KOPT-K1 (cell line): ENCODE data around the gene SPDYA.

Experiments
- H3K27ac ChIP-seq: fragments of 200-600 bp; sonication (generic); 2 replicates; pipeline ENCODE4 v1.5.1; 2016; ENCODE audit warnings: antibody characterized with exemption, mild to moderate bottlenecking, low read depth, low read length; ENCODE audit not compliant: poor library complexity, severe bottlenecking
- H3K36me3 ChIP-seq: fragments of 200-600 bp; sonication (generic); 2 replicates; pipeline ENCODE4 v1.5.1; 2017; ENCODE audit warnings: antibody characterized with exemption, mild to moderate bottlenecking, low read length, moderate library complexity; ENCODE audit not compliant: insufficient read depth
- H3K9me3 ChIP-seq: fragments of 200-600 bp; sonication (generic); 2 replicates; pipeline ENCODE4 v1.5.1; 2017; ENCODE audit warnings: antibody characterized with exemption, low read length, mild to moderate bottlenecking; ENCODE audit not compliant: insufficient read depth, poor library complexity, severe bottlenecking

The SPDYA gene

DNA sequence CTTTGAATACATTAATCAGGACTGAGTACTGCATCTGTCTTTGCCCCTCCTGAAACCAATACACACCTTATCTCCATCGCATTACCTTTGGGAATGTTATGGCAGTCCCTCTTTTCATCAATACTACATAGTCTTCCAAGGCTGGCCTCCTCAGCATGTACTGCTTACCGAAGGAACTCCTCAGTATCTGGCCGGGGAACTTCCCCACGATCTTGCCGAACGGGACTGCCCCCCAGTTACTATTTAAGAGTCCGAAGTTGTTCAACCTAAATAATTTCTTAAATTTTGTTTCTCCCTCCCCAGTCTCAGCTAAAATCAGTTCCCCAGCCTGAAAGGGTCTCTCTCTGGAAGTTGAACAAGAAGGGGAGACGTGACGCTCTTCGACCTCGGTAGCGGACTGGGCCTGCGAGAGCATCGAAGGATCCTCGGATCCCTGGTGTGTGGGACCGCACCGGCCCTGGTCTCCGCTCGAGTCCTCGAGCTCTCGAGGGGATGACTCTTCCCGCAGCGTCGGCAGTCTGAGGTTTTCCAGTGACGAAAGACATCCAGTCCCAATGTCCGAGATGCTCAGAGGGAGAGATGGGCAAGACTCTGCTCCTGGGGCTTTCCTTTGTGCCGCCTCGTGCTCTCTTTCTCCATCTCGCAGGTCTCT, 59.0 kb downstream of the SPDYA start:
- H3K36me3 ChIP-seq = peaks cover 31% of the 10 kb centered on the region
- H3K9me3 ChIP-seq = no peaks in the 10 kb centered on the region
- peak overlapping the region; percentile 82 for H3K27ac ChIP-seq

DNA sequence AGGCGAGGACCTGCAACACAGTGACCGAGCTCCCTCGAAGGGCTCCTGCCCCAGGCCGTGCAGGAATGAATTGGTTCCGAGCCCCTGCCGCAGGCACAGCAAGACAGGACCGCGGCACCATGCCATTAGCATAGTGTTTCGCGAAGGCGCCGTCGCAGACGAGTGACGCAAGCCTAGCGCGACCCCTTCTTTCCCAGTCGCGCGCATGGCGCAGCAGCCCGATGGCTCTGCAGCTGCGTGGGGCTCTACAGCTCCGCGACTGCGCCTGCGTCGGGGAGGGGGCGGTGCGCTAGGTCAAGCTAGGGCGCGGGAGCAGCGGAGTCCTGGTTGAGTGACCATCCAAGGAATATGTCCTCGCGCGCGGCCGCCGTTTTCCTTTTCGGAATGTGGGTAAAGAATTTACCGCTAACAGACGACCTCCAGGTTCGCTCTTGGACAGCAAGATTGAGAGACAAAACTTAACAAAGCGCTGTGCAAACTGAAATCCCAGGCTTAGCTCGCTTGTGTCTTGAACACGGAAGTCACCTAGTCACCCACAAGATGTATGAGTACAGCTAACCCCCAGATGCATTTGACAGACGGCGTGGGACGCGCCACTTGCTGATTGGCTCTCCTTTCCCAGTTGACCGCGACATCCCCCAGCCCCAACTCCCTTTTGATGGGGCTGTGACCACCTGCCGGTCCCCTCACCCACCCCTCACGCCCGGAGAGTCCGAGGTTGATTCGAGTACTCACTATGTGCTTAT, 59.7 kb downstream of the SPDYA start, which contains the start of gene TRMT61B:
TSS of gene TRMT61B (minus strand) at position 164 of the 746 bp plus-strand sequence. CDS start at position 132, 32 bp downstream.
- peak within 1 kb of the TSS; percentile 82 for H3K27ac ChIP-seq
- no peaks in the 10 kb centered on the region for H3K9me3 ChIP-seq
- H3K36me3 ChIP-seq = peaks cover 24% of the 10 kb centered on the region

DNA sequence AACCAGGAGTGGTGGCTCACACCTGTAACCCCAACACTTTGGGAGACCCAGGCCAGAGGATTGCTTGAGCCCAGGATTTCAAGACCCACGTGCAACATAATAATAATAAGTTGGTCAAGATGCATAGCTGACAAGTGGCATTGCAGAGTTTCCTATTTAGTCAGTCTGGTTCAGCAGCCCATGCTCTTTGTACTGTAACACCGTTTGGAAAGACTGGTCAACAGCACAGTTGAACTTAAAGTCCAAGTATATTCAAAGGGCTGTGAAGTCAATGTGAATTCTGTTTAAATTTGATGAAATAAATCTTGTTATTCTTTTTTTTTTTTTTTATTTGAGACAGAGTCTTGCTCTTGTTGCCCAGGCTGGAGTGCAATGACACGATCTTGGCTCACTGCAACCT, 61.0 kb downstream of the SPDYA start:
- Histone ChIP-seq H3K27ac (no peak overlapping the region), H3K9me3 (no peaks in the 10 kb centered on the region), H3K36me3 (peaks cover 18% of the 10 kb centered on the region)

DNA sequence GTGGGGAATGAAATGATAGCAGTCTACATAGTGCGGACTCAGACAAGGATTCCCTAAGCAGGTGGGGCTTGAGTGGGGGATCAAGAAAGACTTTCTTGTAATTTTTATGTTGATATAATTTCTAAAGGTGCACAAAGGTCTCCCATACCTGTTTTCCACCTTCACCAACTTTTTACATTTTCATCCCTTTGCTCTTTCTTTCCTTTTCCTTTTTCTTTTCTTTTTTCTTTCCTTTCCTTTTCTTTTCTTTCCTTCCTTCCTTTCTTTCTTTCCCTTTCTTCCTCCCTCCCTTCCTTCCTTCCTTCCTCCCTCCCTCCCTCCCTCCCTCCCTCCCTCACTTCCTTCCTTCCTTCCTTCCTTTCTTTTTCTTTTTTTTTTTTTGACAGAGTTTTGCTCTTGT, 69.6 kb downstream of the SPDYA start:
- Histone ChIP-seq H3K27ac (no peak overlapping the region), H3K9me3 (no peaks in the 10 kb centered on the region), H3K36me3 (no peaks in the 10 kb centered on the region)

DNA sequence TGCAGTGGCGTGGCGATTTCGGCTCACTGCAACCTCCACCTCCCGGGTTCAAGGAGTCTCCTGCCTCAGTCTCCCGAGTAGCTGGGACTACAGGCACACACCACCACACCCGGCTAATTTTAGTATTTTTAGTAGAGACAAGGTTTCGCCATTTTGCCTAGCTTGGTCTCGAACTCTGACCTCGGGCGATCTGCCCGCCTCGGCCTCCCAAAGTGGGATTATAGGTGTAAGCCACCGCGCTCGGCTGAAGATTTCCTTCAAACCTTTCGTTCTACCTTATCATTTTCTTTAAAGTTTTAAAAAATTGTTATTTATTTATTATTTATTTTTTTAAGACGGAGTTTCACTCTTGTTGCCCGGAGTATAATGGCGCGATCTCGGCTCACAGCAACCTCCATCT, 82.9 kb downstream of the SPDYA start:
- H3K36me3 ChIP-seq = peaks cover 15% of the 10 kb centered on the region; the same call in 1 of the 2 replicates
- H3K9me3 ChIP-seq = no peaks in the 10 kb centered on the region
- no peak overlapping the region for H3K27ac ChIP-seq

DNA sequence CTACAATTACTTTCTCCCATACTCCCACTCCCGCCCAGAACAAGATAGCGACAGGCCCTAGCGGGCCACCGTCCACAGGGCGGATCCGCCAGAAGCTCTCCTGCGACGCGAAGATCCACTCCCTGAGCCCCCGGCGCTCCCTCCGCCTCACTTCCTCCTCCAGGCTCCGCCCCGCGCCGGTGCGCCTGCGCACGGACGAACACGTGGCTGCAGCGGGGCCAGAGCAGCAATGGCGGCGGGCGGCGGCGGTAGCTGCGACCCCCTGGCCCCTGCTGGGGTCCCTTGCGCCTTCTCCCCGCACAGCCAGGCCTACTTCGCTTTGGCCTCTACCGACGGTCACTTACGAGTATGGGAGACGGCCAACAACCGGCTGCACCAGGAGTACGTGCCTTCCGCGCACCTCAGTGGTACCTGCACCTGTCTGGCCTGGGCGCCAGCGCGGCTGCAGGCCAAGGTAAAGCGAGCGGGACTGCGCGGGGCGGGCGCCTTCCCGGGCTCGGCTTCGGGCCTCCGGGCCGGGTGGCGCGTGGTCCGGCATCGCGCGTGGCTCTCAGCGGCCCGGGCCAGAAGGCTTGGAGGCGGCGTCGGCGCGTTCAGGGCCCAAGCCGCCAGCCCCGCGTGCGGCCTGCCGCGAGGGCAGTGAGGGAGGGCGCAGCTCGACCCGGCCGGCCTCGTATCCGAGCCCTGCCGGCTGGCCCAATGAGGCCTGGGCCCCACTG, 84.0 kb downstream of the SPDYA start, which contains the start of gene WDR43:
TSS of gene WDR43 (plus strand) at position 198 of the 719 bp plus-strand sequence. CDS start at position 230, 32 bp downstream.
- Histone ChIP-seq H3K36me3 (peaks cover 21% of the 10 kb centered on the region), H3K27ac (peak within 1 kb of the TSS; percentile 88), H3K9me3 (no peaks in the 10 kb centered on the region)

DNA sequence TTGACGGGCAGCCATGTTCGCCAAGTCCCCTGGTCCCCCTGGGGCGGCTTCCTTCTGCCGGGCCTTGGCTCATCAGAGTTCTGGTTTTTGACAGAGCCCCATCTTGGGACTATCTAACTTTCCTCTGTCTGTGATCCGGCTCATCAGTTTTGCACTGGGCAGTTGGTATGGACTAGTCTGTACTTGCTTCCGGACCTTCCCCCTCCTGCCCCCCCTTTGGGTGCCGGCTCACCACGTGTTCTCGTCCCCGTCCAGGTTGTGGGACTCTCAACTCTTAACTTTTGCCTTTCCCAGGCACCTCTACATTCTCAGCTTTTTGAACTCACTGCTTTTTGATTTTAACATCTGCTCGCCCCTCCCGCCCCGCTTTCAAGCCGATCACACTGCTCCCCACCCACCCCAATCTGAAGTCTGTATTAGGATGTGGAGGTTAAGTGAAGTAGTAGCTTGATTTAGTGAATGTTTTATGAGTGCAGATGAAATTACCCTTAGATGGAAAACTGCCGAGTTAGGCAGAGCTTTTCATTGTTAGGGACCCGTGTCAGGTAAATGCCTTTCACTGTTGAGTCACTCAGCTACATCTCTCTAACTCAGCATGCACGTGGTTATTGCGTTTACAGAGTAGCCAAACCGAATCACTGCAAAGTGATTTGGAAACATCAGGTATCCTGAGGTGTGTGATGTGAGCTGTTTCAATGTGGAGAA, 84.7 kb downstream of the SPDYA start:
- peaks cover 22% of the 10 kb centered on the region for H3K36me3 ChIP-seq
- H3K27ac ChIP-seq = peak overlapping the region; percentile 88
- no peaks in the 10 kb centered on the region for H3K9me3 ChIP-seq

DNA sequence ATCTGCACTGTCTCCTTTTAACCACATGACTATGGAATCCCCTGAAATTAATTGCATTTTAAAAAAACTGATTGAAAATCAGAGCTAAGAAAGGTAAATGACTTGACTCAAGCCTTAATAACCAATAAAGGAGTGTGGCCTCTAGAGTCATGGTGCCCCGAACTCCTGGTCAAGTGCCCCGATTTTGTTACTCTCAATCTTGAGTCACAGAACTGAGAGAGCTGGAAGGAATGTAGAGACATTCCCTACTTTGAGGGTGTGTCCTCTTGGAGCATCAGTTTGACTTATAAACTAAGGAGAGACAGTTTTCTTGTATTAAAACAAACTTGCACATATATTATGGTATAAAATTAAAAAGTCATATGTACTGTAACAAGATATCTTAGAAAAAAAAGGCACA, 86.3 kb downstream of the SPDYA start:
- Histone ChIP-seq H3K27ac (no peak overlapping the region), H3K36me3 (peaks cover 34% of the 10 kb centered on the region), H3K9me3 (no peaks in the 10 kb centered on the region)

DNA sequence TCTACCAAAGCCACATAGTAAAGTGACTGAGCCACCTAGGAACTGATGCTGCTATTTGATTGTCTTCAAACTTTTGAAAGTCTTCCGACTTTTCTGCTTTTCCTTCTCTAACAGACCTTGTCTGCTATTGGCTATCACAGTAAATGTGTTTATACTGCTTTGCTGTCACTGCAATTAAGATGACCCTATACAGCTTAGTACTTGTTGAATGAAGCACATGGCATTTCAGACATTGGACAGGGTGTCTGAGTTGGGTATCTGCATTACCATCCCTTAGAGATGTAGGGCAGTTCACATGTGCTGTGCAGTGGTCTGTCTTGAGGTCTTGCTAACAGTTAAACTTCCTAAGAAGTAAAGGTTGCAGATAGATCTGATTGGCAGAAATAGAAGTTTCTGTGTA, 87.4 kb downstream of the SPDYA start:
- Histone ChIP-seq H3K36me3 (peaks cover 46% of the 10 kb centered on the region), H3K27ac (no peak overlapping the region), H3K9me3 (no peaks in the 10 kb centered on the region)
